HL-60 (cell line): ENCODE results near the gene KCNMA1.

Experiments used
- CTCF ChIP-seq: IDR thresholded peaks from one replicate; pipeline ENCODE4 v1.5.1; 2011; ENCODE audit warnings: low read length, control low read depth, inconsistent platforms; ENCODE audit not compliant: insufficient read depth
- POLR2AphosphoS5 ChIP-seq: IDR thresholded peaks from 2 replicates; pipeline ENCODE4 v1.6.1; 2012; ENCODE audit warnings: low read depth
- REST ChIP-seq: IDR thresholded peaks from 2 replicates; pipeline ENCODE4 v1.6.1; 2012; ENCODE audit warnings: low read depth; ENCODE audit not compliant: insufficient replicate concordance

GRCh38 chr10:77125231-77125630 is 512.4 kb downstream of the KCNMA1 start:
- TF ChIP-seq CTCF (no peak), REST (no peak), POLR2AphosphoS5 (no peak)
